Spleen (tissue), 7 donors: ENCODE measurements around the gene PLEKHH1.

Source experiments
- POLR2A ChIP-seq, 3 donors: fragments of 450-650 bp; IDR thresholded peaks; one replicate each; pipeline ENCODE4 v1.5.1; 2017; ENCODE audit warnings: antibody characterized with exemption in 3 of 3, mild to moderate bottlenecking in 1 of 3
- TF ChIP-seq, protein P1 (sequence below), 11 experiments: fragments of 200-600 bp in 7 of 11; fragments of 450-650 bp in 4 of 11; sonication (generic) in 4 of 11; IDR thresholded peaks in 8 of 11; conservative IDR thresholded peaks in 3 of 11; 1 replicate in 7 of 11; 2 replicates in 4 of 11; pipeline versions ENCODE4 v1.4.0 to v1.8.0; 2016 to 2021; ENCODE audit warnings: antibody characterized with exemption in 11 of 11, inconsistent platforms in 4 of 11, mild to moderate bottlenecking in 1 of 11
- donor health status: DM: no; HTN: no; CAD: no; lungs with moderate emphysema.
- donor health status: DM: no; HTN: no; CAD: no.
- donor health status: DM: no; HTN: no; CAD: no.

DNA sequence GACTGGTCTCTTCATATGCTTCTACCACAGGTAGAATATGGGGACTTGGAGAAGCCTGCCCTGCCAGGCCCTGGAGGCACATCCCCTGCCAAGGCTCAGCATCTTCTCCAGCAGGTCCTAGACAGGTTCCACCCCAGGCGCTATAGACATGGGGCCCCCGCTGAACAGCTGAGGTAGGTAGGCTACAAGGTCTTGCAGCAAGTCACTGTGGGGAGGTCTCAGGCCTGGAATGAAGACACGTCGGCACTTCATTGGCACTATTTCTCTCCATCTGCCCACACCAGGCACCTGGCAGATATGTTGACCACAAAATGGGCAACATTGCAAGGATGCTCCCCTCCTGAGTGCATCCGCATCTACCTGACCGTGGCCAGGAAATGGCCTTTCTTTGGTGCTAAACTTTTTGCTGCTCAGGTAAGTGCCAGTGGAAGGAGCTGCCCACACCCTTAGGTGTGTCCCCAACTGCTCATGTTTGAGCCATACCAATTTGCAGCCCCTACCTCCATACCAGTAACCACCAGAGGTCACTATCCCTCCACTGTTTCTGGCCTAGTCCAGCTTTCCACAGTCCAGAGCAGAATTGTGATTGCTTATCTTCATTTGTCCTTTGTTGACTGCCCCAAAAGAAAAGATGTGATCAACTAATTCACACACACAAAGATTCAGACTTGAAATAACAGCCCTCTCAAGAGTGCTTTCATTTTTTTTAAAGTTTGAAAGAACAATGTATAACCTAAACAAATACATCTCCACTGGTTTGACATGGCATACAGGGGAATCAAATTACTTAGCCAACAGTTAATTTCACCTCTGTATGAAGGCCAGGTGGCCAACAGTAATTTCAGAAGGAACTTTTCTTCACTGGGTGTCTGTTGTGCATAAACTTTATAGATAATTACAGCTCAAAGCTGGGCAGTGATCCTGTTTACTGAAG, 50.9 kb downstream of the PLEKHH1 start:
- TF ChIP-seq, protein P1, sequence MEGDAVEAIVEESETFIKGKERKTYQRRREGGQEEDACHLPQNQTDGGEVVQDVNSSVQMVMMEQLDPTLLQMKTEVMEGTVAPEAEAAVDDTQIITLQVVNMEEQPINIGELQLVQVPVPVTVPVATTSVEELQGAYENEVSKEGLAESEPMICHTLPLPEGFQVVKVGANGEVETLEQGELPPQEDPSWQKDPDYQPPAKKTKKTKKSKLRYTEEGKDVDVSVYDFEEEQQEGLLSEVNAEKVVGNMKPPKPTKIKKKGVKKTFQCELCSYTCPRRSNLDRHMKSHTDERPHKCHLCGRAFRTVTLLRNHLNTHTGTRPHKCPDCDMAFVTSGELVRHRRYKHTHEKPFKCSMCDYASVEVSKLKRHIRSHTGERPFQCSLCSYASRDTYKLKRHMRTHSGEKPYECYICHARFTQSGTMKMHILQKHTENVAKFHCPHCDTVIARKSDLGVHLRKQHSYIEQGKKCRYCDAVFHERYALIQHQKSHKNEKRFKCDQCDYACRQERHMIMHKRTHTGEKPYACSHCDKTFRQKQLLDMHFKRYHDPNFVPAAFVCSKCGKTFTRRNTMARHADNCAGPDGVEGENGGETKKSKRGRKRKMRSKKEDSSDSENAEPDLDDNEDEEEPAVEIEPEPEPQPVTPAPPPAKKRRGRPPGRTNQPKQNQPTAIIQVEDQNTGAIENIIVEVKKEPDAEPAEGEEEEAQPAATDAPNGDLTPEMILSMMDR (IDR thresholded peaks at IDR 0.05 in 8 of 11, conservative IDR thresholded peaks at IDR 0.05 in 3 of 11) = peak; percentile 56 to 80 (median 70)
- no peak for TF ChIP-seq POLR2A (IDR thresholded peaks at IDR 0.05)
